ENCODE results near the gene TMTC2.
"Not testable (repeated sequence)": the region's sequence is repeated elsewhere in the genome, so short reads cannot be mapped to it uniquely, and the experiment has no call there.

The TMTC2 gene

GRCh38 chr12:82725741-82726140 is 39.0 kb downstream of the TMTC2 start:
- DNase-seq (ENCODE audit: low read depth), result no peak

DNA sequence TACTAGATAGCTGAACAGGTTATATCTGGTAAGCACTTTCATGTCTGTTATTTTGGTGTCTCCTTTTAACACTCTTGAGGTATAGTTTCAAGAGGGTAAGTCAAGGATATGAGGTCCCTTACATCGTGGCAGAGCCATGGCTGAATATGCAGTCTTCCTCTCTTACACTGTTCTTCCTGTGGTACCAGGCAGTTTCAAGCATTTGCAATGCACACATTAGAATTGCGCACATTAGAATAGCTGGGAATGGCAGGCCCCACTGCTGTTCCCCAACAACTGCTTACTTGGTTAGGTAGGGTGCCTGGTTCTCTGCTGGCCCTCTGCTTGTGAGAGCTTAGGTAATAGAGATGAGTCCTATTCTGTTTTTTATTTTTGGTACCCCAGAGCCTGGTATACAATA is 41.2 kb downstream of the TMTC2 start:
- no peak for DNase-seq (ENCODE audit: low read depth)

- no peak for DNase-seq (ENCODE audit: low read depth)
These were observed 42.0 kb downstream of the TMTC2 start for GRCh38 chr12:82728710-82729109.

GRCh38 chr12:82730953-82731459 is 44.3 kb downstream of the TMTC2 start:
- peak; percentile 53 for DNase-seq (ENCODE audit: low read depth)

GRCh38 chr12:82740129-82741000 is 53.7 kb downstream of the TMTC2 start:
- DNase-seq (ENCODE audit: low read depth), result peak; percentile 68

- no peak for DNase-seq (ENCODE audit: low read depth)
These were observed 58.5 kb downstream of the TMTC2 start for GRCh38 chr12:82745063-82745674.

DNA sequence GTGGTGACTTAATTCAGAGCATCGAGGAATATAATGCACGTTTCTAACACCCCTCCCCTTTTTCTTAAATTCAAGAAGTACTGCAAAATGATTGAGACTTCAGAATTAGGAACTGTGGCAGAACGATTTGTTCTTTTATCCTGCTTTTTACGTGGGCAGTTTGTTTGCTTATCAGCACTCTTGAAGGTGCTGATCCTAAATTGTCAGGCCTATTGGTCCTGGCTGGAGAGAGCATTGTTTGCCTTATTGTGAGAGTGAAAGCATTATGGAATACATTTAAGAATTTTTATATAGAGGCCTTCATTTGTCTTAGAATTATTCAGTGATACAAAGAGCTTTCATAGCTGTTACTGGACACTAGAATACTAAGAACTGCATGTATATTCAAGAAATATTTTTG is 59.1 kb downstream of the TMTC2 start:
- no peak for DNase-seq (ENCODE audit: low read depth)

- DNase-seq (ENCODE audit: low read depth), result no peak
These were observed 60.0 kb downstream of the TMTC2 start for GRCh38 chr12:82746668-82747067.

GRCh38 chr12:82749015-82749414 is 62.3 kb downstream of the TMTC2 start:
- no peak for DNase-seq (ENCODE audit: low read depth)

DNA sequence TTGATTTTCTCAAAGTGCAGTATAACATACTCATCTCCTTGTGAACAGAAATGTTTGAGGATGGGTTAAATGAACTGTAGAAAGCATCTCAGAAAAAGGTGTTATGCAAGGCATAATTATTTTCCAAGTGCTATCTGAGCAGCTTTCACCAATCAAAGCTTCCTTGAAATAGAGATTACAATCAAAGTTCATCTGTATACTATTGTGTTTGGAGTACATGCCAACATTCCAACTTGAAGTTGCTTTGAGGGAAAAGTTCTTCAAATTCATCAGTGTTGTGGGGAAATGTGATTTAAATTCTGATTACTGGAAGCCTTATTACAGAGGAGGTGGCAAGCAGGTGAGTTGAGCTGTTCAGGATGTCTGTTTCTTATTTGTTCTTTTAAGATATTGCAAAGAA is 68.2 kb downstream of the TMTC2 start:
- no peak for DNase-seq (ENCODE audit: low read depth)

GRCh38 chr12:82756303-82756702 is 69.6 kb downstream of the TMTC2 start:
- DNase-seq (ENCODE audit: low read depth), result no peak

GRCh38 chr12:82757059-82757458 is 70.4 kb downstream of the TMTC2 start:
- DNase-seq (ENCODE audit: low read depth), result peak; percentile 73

DNA sequence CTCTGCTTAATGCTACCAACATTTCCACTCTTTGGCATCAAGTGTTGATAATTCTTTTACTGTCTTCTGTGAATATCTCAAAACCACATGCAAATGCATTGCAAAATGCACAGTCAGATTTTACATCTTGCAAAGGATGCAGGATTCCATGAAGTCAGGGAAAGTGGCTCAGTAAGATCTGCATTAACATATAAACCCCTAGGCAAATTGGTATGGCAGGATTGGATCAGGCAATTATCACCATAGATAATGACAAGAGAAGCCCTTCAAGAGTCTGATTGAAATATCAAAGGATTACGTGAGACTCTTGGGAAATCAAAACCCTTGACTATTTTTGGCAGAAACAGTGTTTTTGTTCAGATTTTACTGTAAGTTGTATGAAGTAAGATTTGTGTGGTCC is 71.0 kb downstream of the TMTC2 start:
- DNase-seq (ENCODE audit: low read depth), result peak; percentile 64

DNA sequence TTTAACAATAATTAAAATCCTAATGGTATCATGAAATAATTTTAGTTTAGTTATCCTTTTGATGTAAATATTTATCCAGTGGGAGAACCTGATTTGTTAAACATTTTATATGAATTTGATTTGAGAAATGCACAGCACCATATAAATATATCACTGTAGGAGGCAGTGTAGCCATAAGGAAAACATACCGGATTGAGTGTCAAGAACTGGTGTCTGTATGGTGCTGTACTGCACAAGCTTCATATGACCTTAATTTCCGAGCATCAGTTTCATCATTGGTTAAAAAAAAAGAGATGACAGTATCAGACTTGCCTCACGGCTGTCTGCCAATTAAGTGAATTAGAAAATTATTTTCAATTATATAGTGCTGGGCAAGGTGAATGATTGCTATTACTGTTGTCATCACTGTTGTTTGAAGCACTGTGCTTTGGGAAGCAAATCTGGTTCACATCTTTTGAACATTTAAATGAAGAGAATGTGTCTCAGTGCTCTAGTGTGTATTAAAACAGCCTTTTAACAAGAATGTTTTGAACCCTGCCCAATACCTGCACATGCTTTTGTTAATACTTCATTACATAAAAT is 72.1 kb downstream of the TMTC2 start:
- no peak for DNase-seq (ENCODE audit: low read depth)

- no peak for DNase-seq (ENCODE audit: low read depth)
These were observed 73.7 kb downstream of the TMTC2 start for GRCh38 chr12:82760423-82760822.

DNA sequence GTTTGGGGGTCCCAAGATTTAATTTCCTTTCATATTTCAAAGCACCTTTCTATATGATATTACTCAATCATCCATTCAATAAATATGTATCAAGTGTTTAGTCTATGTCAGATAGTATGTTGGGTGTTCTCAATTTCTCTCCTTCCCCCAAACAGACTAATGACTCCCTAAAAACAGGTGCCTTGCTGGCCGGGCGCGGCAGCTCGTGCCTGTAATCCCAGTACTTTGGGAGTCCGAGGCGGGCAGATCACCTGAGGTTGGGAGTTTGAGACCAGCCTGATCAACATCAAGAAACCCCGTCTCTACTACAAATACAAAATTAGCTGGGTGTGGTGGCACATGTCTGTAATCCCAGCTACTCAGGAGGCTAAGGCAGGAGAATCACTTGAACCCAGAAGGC is 78.5 kb downstream of the TMTC2 start:
- DNase-seq (ENCODE audit: low read depth), result not testable (repeated sequence)

GRCh38 chr12:82765971-82766705 is 79.4 kb downstream of the TMTC2 start:
- peak; percentile 39 for DNase-seq (ENCODE audit: low read depth)

DNA sequence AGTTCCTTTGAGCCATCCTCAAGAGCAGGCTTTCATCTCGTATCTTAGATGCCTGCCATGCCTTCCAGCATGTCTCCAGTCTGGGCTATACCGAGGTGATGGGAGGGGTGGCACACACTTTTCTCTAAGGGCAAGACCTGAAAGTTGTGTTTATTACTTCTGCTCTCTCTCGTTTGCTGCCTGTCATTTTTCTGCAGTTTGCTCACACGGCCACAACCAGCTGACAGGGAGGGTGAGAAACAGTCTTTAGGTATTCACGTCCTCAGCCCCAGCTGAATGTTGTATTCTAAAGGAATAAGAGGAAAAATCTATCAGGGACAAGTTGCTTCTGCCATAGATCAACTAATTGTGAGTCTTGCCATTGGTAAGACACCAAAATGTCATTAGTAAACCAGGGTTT is 88.0 kb downstream of the TMTC2 start:
- DNase-seq (ENCODE audit: low read depth), result no peak

DNA sequence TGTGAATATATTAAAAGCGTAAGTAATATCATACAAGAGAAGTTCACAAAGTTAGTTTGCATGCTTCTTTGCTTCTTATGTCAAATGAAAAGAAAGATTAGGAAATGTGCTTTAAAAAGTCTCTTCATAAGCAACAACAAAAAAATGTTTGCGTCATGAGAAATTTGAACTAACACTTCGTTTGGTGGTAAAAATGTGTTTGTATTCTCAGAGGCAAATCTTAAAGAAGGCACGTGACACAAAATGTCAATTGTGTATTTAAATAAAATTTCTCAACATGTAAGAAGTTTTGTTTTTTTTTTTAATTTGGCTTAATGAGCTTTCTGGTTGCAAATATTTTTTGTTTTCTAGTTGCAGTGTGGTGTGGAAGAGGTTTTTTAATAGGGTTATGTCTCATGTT is 93.8 kb downstream of the TMTC2 start:
- no peak for DNase-seq (ENCODE audit: low read depth)

GRCh38 chr12:82781309-82781997 is 94.7 kb downstream of the TMTC2 start:
- DNase-seq (ENCODE audit: low read depth), result peak; percentile 8

- no peak for DNase-seq (ENCODE audit: low read depth)
These were observed 96.7 kb downstream of the TMTC2 start for GRCh38 chr12:82783435-82783834.

- DNase-seq (ENCODE audit: low read depth), result no peak
These were observed 100.3 kb downstream of the TMTC2 start for GRCh38 chr12:82787016-82787415.
